ENCODE results near the gene FNDC5.

The FNDC5 gene

DNA sequence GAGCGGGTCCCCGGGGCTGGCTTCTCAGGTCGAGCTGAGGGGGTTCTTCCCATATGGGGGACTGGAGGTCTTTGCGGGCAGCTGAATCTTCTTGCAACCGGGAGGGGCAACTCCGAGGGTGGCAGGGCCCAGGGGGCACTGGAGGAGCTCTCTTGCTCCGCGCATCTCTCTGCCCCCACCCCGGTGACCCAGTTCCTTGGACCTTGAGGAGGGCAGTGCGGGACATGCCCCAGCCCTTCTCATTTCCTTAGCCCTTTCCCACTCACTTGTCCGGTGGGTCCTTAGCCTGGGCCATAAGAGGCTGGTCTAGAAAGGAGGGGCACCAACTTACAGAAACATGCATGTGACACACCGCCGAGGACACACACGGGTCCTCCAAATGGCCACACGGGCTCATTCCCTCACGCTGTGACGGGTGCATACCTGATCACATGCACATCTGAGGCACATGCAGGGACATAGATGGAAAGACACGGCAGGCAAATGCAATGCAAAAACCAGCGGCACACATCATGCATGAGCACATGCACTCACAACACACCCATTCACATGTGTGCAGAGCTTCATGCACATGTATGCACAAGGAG is 16.2 kb upstream of the FNDC5 start:
- H3K27ac ChIP-seq: no peak overlapping the region
- no peak for TF ChIP-seq ZFX (IDR thresholded peaks at IDR 0.05)
- TF ChIP-seq, protein P1, sequence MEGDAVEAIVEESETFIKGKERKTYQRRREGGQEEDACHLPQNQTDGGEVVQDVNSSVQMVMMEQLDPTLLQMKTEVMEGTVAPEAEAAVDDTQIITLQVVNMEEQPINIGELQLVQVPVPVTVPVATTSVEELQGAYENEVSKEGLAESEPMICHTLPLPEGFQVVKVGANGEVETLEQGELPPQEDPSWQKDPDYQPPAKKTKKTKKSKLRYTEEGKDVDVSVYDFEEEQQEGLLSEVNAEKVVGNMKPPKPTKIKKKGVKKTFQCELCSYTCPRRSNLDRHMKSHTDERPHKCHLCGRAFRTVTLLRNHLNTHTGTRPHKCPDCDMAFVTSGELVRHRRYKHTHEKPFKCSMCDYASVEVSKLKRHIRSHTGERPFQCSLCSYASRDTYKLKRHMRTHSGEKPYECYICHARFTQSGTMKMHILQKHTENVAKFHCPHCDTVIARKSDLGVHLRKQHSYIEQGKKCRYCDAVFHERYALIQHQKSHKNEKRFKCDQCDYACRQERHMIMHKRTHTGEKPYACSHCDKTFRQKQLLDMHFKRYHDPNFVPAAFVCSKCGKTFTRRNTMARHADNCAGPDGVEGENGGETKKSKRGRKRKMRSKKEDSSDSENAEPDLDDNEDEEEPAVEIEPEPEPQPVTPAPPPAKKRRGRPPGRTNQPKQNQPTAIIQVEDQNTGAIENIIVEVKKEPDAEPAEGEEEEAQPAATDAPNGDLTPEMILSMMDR (conservative IDR thresholded peaks at IDR 0.05): peak; percentile 65

DNA sequence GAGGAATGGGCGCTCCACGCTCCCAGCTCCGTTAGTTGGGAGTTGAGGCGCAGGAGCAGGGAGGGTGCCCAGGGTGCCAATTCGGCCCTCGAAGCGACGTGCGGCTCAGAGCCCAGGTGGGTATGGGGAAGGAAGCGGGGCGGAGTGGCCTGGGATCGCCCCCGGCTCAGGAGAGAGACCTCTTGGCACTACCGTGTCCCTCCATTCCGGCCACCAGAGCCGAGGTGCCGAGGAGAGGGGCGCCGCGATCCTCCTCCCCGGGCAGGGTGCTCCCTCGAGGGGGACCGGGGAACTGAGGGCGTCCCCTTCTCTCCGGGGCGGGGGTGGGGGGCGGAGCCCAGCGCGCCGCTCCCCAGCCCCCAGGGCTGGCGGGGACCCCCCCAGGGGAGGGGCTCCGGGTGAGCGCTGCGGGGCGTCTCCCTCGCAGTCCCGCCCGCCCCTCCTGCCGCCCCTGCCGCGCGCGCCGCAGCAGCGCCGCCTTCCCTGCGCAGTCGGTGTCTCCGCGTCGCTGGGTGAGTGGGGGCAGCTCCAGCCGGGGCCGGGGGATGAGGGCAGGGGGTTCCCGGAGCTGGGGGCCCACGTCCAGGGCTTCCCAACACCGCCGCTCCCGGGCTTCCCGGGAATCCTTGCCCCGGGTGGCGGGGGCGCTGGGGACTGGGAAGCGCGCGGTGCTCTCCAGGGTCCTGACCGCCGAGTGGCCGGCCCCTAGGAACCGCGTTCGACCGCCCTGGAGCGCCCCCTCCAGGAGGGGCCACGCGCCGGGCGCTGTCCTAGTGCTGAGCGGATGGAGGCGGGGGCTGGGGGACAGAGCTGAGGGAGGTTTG is 15.5 kb upstream of the FNDC5 start, which contains the start of gene HPCA:
TSS of gene HPCA (plus strand) at position 488 of the 824 bp plus-strand sequence. CDS start 2,408 bp downstream, outside the sequence.
- TF ChIP-seq, protein P1 (conservative IDR thresholded peaks at IDR 0.05): peak; percentile 83
- TF ChIP-seq ZFX (IDR thresholded peaks at IDR 0.05): no peak

DNA sequence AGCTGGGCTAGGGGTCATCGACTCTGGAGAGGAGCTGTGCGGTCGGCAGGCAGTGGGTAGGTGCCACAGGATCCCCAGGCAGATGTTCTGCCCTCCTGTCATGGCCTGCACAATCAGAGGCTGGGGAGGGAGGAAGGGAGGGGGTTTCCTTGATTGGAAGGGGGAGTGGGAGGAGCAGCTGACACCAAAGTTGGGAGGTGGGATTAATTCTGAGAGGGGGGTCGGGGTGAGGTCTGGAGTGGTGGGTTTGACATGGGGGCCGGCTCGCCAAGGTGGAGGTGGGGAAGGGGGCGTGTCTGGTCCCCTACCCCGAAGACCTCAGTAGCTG is 14.9 kb upstream of the FNDC5 start:
- no peak for TF ChIP-seq ZFX (IDR thresholded peaks at IDR 0.05)
- TF ChIP-seq, protein P1 (conservative IDR thresholded peaks at IDR 0.05): no peak
- no peak overlapping the region for H3K27ac ChIP-seq

More for the DNA sequence above, 15.5 kb upstream of the FNDC5 start, which contains the start of gene HPCA:
- H3K27ac ChIP-seq: no peak within 1 kb of the TSS

GRCh38 chr1:32884726-32885125 is 14.0 kb upstream of the FNDC5 start:
- no peak for TF ChIP-seq ZFX (IDR thresholded peaks at IDR 0.05)
- TF ChIP-seq, protein P1 (conservative IDR thresholded peaks at IDR 0.05): no peak
- H3K27ac ChIP-seq: no peak overlapping the region

GRCh38 chr1:32884032-32884372 is 13.3 kb upstream of the FNDC5 start:
- no peak for TF ChIP-seq ZFX (IDR thresholded peaks at IDR 0.05)
- TF ChIP-seq, protein P1 (conservative IDR thresholded peaks at IDR 0.05): no peak
- no peak overlapping the region for H3K27ac ChIP-seq

- no peak overlapping the region for H3K27ac ChIP-seq
- TF ChIP-seq ZFX (IDR thresholded peaks at IDR 0.05): no peak
- TF ChIP-seq, protein P1 (conservative IDR thresholded peaks at IDR 0.05): no peak
Observed at GRCh38 chr1:32883338-32884031, 12.8 kb upstream of the FNDC5 start.
